NK-92 treated with Interleukin-12 subunit alpha and Interleukin-12 subunit beta, amount 100 ng/mL, for 24 hours (cell line): ENCODE results near the gene VANGL2.

Experiments
- DNase-seq: peaks from one replicate; lab custom pipeline; 2025; lab: John Stamatoyannopoulos, UW

Gene VANGL2

GRCh38 chr1:160400223-160400645 lies at the start of gene VANGL2:
TSS of gene VANGL2 (plus strand) at chr1:160400564. CDS start at chr1:160415838, 15,274 bp downstream.
- DNase-seq: no peak

GRCh38 chr1:160351629-160352028 lies 48.7 kb upstream of the VANGL2 start:
- DNase-seq: no peak

GRCh38 chr1:160352555-160352954 lies 47.8 kb upstream of the VANGL2 start:
- DNase-seq: no peak

GRCh38 chr1:160353223-160353622 lies 47.1 kb upstream of the VANGL2 start:
- DNase-seq: no peak

GRCh38 chr1:160354388-160354985 lies 45.9 kb upstream of the VANGL2 start:
- no peak for DNase-seq

GRCh38 chr1:160357286-160358002 lies 42.9 kb upstream of the VANGL2 start:
- no peak for DNase-seq

GRCh38 chr1:160358073-160358472 lies 42.3 kb upstream of the VANGL2 start:
- DNase-seq: no peak

GRCh38 chr1:160359559-160360226 lies 40.7 kb upstream of the VANGL2 start:
- DNase-seq: no peak

GRCh38 chr1:160360227-160360695 lies 40.1 kb upstream of the VANGL2 start:
- no peak for DNase-seq

GRCh38 chr1:160361199-160361598 lies 39.2 kb upstream of the VANGL2 start:
- DNase-seq: no peak

GRCh38 chr1:160361814-160362167 lies 38.6 kb upstream of the VANGL2 start:
- DNase-seq: no peak

GRCh38 chr1:160362168-160362957 lies 38.0 kb upstream of the VANGL2 start:
- DNase-seq: no peak

GRCh38 chr1:160363010-160363409 lies 37.4 kb upstream of the VANGL2 start:
- no peak for DNase-seq

GRCh38 chr1:160363951-160364735 lies 36.2 kb upstream of the VANGL2 start:
- no peak for DNase-seq

- DNase-seq: no peak
Observed at GRCh38 chr1:160365325-160365724, 35.0 kb upstream of the VANGL2 start.

GRCh38 chr1:160366731-160367515 lies 33.4 kb upstream of the VANGL2 start, which contains the start of gene NHLH1:
TSS of gene NHLH1 (plus strand) at chr1:160367071. CDS start at chr1:160370732, 3,661 bp downstream.
- DNase-seq: no peak

GRCh38 chr1:160367516-160367900 lies 32.9 kb upstream of the VANGL2 start:
- DNase-seq: no peak

- no peak for DNase-seq
Observed at GRCh38 chr1:160367934-160368923, 32.1 kb upstream of the VANGL2 start.

- no peak for DNase-seq
Observed at GRCh38 chr1:160369087-160369486, 31.3 kb upstream of the VANGL2 start.
